ENCODE results near the gene FAM32A.
A peak's percentile ranks its signal among the peaks of the same experiment; 100 is the strongest.

Gene FAM32A

DNA sequence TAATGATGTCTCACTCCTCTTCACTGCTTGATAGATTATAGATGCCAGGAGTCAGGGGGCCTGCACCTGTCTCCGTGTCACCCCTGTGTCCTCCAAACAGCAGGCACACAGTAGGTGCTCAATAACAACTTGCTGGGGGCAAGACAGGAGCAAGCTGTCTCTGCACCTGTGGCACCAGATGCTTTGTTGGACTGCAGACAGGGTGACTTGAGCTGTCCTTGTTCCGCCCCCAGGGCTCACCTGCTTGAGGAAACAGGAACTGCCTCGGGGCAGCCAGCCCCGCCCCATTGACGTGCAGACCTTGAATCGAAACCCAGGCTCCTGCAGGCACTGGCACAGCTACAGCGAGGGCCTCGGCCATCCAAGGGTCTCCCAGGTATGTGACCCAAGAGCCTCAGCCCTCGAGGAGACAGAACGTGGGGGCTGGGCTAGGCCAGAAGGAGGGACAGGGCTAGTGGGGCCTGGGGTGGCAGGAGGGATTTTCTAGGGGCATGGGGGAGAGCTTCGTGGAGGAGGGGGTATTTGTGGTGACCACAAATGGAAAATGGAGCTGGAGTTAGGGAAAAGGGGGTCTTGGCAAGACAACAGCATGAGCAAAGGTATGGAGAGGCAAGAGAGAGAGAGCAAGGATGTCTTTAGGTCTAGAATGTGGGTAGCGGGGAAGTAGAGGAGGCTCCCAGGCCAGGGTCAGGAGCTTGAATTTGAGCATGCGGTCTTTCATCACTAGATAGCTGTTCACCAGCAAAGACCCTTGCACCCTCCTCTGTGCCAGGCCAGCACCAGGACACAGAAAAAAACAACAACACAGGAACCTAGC is 41.6 kb upstream of the FAM32A start, which contains the start of gene HSH2D:
Gene HSH2D (plus strand): TSS at position 287 of the 817 bp plus-strand sequence. CDS start 5,066 bp downstream, outside the sequence.
- TF ChIP-seq, protein P1, sequence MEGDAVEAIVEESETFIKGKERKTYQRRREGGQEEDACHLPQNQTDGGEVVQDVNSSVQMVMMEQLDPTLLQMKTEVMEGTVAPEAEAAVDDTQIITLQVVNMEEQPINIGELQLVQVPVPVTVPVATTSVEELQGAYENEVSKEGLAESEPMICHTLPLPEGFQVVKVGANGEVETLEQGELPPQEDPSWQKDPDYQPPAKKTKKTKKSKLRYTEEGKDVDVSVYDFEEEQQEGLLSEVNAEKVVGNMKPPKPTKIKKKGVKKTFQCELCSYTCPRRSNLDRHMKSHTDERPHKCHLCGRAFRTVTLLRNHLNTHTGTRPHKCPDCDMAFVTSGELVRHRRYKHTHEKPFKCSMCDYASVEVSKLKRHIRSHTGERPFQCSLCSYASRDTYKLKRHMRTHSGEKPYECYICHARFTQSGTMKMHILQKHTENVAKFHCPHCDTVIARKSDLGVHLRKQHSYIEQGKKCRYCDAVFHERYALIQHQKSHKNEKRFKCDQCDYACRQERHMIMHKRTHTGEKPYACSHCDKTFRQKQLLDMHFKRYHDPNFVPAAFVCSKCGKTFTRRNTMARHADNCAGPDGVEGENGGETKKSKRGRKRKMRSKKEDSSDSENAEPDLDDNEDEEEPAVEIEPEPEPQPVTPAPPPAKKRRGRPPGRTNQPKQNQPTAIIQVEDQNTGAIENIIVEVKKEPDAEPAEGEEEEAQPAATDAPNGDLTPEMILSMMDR (IDR thresholded peaks at IDR 0.05; ENCODE audit: low read depth, low read length, missing control alignments) = no peak
- peak; percentile 97 for DNase-seq (ENCODE audit: low read depth)
- peak within 1 kb of the TSS; percentile 85 for H3K4me3 ChIP-seq (ENCODE audit: low read depth, low read length)

DNA sequence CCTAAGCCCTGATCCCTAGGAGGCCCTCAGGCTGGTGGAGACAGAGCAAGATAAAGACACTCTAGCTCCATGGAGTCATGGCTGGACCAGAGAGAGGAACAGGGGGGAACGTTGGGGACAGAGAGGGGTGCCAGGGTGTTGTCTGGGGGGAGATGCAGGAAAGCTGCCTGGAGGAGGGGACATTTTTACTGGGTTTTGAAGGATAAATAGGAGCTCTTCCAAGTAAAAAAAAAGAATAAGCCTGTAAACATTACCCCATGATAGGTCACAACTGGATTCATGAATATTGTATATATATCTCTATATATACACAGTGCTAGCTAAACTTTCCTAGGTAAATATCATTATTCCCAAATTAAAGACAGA is 41.0 kb upstream of the FAM32A start:
- H3K4me3 ChIP-seq (ENCODE audit: low read depth, low read length) = peak overlapping the region; percentile 85

DNA sequence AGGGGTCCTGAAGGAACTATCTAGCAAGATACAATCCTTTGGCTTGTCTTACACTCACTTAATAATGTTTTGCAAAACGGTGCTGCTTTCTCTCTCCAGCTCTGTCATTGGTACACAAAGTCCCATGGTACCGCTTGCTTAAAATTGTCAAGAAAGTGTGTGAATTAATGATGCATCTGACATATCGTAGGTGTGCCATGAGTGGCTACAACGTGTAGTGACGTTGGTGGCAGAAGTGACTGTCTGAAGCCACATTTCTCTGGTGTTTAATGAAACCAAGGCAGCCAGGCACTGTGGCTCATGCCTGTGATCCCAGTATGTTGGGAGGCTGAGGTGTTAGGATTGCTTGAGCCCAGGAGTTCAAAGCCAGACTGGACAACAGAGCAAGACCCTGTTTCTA is 39.1 kb upstream of the FAM32A start:
- H3K4me3 ChIP-seq (ENCODE audit: low read depth, low read length) = peak overlapping the region; percentile 85
- TF ChIP-seq, protein P1 (IDR thresholded peaks at IDR 0.05; ENCODE audit: low read depth, low read length, missing control alignments) = no peak
- DNase-seq (ENCODE audit: low read depth) = no peak

More for the DNA sequence above, 41.0 kb upstream of the FAM32A start:
- TF ChIP-seq, protein P1 (IDR thresholded peaks at IDR 0.05; ENCODE audit: low read depth, low read length, missing control alignments) = no peak
- no peak for DNase-seq (ENCODE audit: low read depth)

DNA sequence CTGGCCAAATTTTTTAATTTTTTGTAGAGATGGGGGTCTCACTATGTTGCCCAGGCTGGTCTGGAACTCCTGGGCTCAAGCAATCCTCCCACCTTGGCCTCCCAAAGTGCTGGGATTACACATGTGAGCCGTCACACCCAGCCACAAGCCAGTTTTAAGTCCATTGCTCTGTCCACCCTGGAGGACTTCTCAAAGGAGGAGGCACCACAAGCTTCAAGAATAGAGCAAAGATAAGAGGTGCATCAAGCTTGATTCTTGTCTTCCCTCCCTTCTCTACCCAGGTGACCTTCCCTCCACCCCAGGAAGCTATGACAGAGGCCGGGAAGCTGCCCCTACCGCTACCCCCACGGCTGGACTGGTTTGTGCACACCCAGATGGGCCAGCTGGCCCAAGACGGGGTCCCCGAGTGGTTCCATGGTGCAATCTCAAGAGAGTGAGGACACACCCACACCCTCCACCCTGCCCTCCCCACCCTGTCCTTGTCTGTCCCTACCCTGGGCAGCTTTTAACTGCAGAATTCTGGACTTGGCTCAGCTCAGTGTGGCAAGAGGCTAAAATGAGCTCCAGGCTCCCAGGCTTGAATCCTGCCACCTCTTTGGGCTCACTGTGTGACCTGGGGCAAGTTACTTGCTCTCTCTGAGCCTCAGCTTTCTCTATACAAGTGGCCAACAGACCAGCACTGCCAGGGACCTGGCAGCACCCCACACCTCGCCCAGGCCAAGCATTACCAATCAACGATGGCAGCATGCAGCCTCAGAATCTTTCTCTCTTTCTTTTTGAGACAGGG is 36.6 kb upstream of the FAM32A start:
- peak overlapping the region; percentile 26 for H3K4me3 ChIP-seq (ENCODE audit: low read depth, low read length)
- TF ChIP-seq, protein P1 (IDR thresholded peaks at IDR 0.05; ENCODE audit: low read depth, low read length, missing control alignments) = no peak
- DNase-seq (ENCODE audit: low read depth) = no peak

DNA sequence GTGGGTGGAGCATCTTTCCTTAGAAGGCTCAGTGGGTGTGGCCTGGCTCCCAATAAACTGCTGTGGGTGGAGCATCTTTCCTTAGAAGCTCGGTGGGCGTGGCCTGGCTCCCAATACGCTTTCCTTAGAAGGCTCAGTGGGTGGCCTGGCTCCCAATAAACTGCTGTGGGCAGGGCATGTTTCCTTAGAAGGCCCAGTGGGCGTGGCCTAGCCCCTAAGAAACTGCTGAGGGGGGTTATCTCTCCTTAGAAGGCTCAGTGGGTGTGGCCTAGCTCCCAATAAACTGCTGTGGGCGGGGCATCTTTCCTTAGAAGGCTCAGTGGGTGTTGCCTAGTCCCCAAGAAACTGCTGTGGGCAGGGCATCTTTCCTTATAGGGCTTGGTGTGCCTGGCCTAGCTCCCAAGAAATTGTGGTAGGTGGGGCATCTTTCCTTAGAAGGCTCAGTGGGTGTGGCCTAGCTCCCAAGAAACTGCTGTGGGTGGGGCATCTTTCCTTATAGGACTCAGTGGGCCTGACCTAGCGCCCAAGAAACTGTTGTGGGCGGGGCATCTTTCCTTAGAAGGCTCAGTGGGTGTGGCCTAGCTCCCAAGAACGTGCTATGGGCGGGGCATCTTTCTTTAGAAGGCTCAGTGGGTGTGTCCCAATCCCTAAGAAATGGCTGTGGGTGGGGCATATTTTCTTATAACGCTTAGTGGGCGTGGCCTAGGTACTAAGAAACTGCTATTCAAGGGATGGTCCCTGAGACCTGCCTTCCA is 31.5 kb upstream of the FAM32A start:
- DNase-seq (ENCODE audit: low read depth) = no peak
- H3K4me3 ChIP-seq (ENCODE audit: low read depth, low read length) = no peak overlapping the region
- TF ChIP-seq, protein P1 (IDR thresholded peaks at IDR 0.05; ENCODE audit: low read depth, low read length, missing control alignments) = no peak

DNA sequence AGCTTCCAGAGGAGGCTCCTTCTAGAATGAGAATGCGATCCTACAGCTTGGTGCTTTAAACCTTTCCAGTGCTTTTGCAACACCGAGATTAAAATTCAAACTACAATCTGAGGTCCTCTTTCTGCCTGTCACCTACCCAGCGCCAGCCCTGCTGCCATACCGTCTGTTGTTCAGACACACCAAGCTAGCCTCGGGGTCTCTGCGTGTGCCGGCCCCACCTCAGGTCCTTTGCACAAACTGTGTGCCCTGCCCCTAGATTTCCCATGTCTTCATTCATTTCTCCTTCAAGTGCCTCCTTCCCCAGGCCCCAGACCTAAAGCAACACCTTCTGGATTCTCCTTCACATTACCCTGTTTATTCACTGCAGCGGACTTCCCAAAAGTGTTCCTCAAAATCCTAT is 30.7 kb upstream of the FAM32A start:
- no peak overlapping the region for H3K4me3 ChIP-seq (ENCODE audit: low read depth, low read length)
- no peak for DNase-seq (ENCODE audit: low read depth)
- TF ChIP-seq, protein P1 (IDR thresholded peaks at IDR 0.05; ENCODE audit: low read depth, low read length, missing control alignments) = no peak
